ENCODE data around the gene GNAT2.

GNAT2 gene

DNA sequence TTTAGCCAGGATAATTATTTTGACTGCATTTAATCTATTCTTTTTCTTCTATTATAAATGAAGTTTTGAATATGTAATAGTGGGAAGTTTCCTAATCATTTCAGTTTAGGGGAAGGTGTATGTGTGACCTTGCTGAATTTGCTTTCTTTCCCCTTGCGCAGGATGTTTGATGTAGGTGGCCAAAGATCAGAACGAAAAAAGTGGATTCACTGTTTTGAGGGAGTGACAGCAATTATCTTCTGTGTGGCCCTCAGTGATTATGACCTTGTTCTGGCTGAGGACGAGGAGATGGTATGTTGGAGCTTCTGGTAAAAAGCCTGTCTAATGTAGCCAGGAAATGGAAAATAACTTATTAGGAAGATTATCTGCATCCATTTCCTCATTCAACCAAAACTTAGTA is 33.4 kb downstream of the GNAT2 start:
- H3K4me1 ChIP-seq (ENCODE audit: control insufficient read depth, insufficient read depth, low read length), result no peaks in the 10 kb centered on the region
- no peak overlapping the region for H3K4me3 ChIP-seq (ENCODE audit: low read depth, low read length)
- H3K9me3 ChIP-seq (ENCODE audit: control insufficient read depth, insufficient read depth, low read length), result no peaks in the 10 kb centered on the region
- H3K27me3 ChIP-seq (ENCODE audit: control insufficient read depth, insufficient read depth, low read length), result no peaks in the 10 kb centered on the region
- no peak overlapping the region for H3K9ac ChIP-seq (ENCODE audit: low read depth, low read length)
- no peaks in the 10 kb centered on the region for H3K36me3 ChIP-seq (ENCODE audit: control insufficient read depth, insufficient read depth, low read length)

GRCh38 chr1:109584766-109585165 is 34.6 kb downstream of the GNAT2 start:
- no peak overlapping the region for H3K4me3 ChIP-seq (ENCODE audit: low read depth, low read length)
- H3K9me3 ChIP-seq (ENCODE audit: control insufficient read depth, insufficient read depth, low read length), result no peaks in the 10 kb centered on the region
- H3K9ac ChIP-seq (ENCODE audit: low read depth, low read length), result no peak overlapping the region
- no peaks in the 10 kb centered on the region for H3K27me3 ChIP-seq (ENCODE audit: control insufficient read depth, insufficient read depth, low read length)
- H3K36me3 ChIP-seq (ENCODE audit: control insufficient read depth, insufficient read depth, low read length), result no peaks in the 10 kb centered on the region
- no peaks in the 10 kb centered on the region for H3K4me1 ChIP-seq (ENCODE audit: control insufficient read depth, insufficient read depth, low read length)

DNA sequence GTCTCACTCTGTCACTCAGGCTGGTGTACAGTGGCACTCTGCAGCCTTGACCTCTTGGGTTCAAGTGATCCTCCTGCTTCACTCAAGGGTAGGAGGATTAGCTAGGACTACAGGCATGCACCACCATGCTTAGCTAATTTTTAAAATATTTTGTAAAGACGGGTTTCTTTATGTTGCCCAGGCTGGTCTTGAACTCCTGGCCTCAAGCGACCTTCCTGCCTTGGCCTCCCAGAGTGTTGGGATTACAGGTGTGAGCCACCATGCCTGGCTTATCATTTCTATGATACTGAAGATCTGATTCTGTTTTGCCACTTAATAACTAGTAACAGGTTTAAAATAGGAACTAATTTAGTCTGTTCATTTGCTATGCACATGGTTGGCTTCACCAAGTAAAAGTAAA is 37.4 kb downstream of the GNAT2 start:
- H3K9me3 ChIP-seq (ENCODE audit: control insufficient read depth, insufficient read depth, low read length), result no peaks in the 10 kb centered on the region
- H3K27me3 ChIP-seq (ENCODE audit: control insufficient read depth, insufficient read depth, low read length), result no peaks in the 10 kb centered on the region
- H3K4me1 ChIP-seq (ENCODE audit: control insufficient read depth, insufficient read depth, low read length), result no peaks in the 10 kb centered on the region
- no peak overlapping the region for H3K9ac ChIP-seq (ENCODE audit: low read depth, low read length)
- H3K36me3 ChIP-seq (ENCODE audit: control insufficient read depth, insufficient read depth, low read length), result peaks cover 5% of the 10 kb centered on the region
- H3K4me3 ChIP-seq (ENCODE audit: low read depth, low read length), result no peak overlapping the region

DNA sequence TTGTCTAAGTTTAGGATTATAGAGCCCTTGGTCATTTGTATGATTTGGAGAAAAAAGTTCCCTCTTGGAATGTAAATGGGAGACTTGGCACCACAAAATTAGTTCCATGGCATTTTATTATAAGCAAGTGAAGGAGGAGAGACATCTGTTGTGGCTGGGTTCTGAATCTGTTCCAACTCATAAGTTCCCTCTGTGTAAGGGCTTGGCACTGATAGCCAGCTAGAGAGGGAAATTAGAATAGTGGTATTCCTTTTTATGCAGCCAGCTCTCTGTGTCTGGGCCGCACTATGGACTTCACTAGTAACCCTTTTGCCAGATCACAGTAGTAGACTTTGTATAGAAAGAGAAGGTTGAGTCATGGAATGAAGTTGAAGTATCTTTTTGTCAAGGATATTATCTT is 39.9 kb downstream of the GNAT2 start:
- Histone ChIP-seq H3K9me3 (ENCODE audit: control insufficient read depth, insufficient read depth, low read length) (no peaks in the 10 kb centered on the region), H3K36me3 (ENCODE audit: control insufficient read depth, insufficient read depth, low read length) (peaks cover 5% of the 10 kb centered on the region), H3K4me1 (ENCODE audit: control insufficient read depth, insufficient read depth, low read length) (no peaks in the 10 kb centered on the region), H3K9ac (ENCODE audit: low read depth, low read length) (no peak overlapping the region), H3K27me3 (ENCODE audit: control insufficient read depth, insufficient read depth, low read length) (no peaks in the 10 kb centered on the region), H3K4me3 (ENCODE audit: low read depth, low read length) (no peak overlapping the region)

GRCh38 chr1:109578947-109579443 is 40.4 kb downstream of the GNAT2 start:
- H3K27me3 ChIP-seq (ENCODE audit: control insufficient read depth, insufficient read depth, low read length), result no peaks in the 10 kb centered on the region
- H3K36me3 ChIP-seq (ENCODE audit: control insufficient read depth, insufficient read depth, low read length), result peaks cover 5% of the 10 kb centered on the region
- no peaks in the 10 kb centered on the region for H3K4me1 ChIP-seq (ENCODE audit: control insufficient read depth, insufficient read depth, low read length)
- H3K9ac ChIP-seq (ENCODE audit: low read depth, low read length), result no peak overlapping the region
- no peaks in the 10 kb centered on the region for H3K9me3 ChIP-seq (ENCODE audit: control insufficient read depth, insufficient read depth, low read length)
- H3K4me3 ChIP-seq (ENCODE audit: low read depth, low read length), result no peak overlapping the region

- H3K4me3 ChIP-seq (ENCODE audit: low read depth, low read length), result no peak overlapping the region
- no peak overlapping the region for H3K9ac ChIP-seq (ENCODE audit: low read depth, low read length)
- no peaks in the 10 kb centered on the region for H3K9me3 ChIP-seq (ENCODE audit: control insufficient read depth, insufficient read depth, low read length)
- no peaks in the 10 kb centered on the region for H3K27me3 ChIP-seq (ENCODE audit: control insufficient read depth, insufficient read depth, low read length)
- no peaks in the 10 kb centered on the region for H3K36me3 ChIP-seq (ENCODE audit: control insufficient read depth, insufficient read depth, low read length)
- H3K4me1 ChIP-seq (ENCODE audit: control insufficient read depth, insufficient read depth, low read length), result peaks cover 7% of the 10 kb centered on the region
Measured at GRCh38 chr1:109573785-109574184, 45.6 kb downstream of the GNAT2 start.

- Histone ChIP-seq H3K9me3 (ENCODE audit: control insufficient read depth, insufficient read depth, low read length) (no peaks in the 10 kb centered on the region), H3K9ac (ENCODE audit: low read depth, low read length) (no peak overlapping the region), H3K27me3 (ENCODE audit: control insufficient read depth, insufficient read depth, low read length) (no peaks in the 10 kb centered on the region), H3K36me3 (ENCODE audit: control insufficient read depth, insufficient read depth, low read length) (no peaks in the 10 kb centered on the region), H3K4me1 (ENCODE audit: control insufficient read depth, insufficient read depth, low read length) (peaks cover 7% of the 10 kb centered on the region), H3K4me3 (ENCODE audit: low read depth, low read length) (no peak overlapping the region)
Measured at GRCh38 chr1:109570414-109570813, 49.0 kb downstream of the GNAT2 start.

GRCh38 chr1:109569323-109569722 is 50.1 kb downstream of the GNAT2 start:
- H3K4me3 ChIP-seq (ENCODE audit: low read depth, low read length), result no peak overlapping the region
- peaks cover 15% of the 10 kb centered on the region for H3K4me1 ChIP-seq (ENCODE audit: control insufficient read depth, insufficient read depth, low read length)
- H3K36me3 ChIP-seq (ENCODE audit: control insufficient read depth, insufficient read depth, low read length), result no peaks in the 10 kb centered on the region
- no peaks in the 10 kb centered on the region for H3K27me3 ChIP-seq (ENCODE audit: control insufficient read depth, insufficient read depth, low read length)
- H3K9me3 ChIP-seq (ENCODE audit: control insufficient read depth, insufficient read depth, low read length), result no peaks in the 10 kb centered on the region
- H3K9ac ChIP-seq (ENCODE audit: low read depth, low read length), result no peak overlapping the region

DNA sequence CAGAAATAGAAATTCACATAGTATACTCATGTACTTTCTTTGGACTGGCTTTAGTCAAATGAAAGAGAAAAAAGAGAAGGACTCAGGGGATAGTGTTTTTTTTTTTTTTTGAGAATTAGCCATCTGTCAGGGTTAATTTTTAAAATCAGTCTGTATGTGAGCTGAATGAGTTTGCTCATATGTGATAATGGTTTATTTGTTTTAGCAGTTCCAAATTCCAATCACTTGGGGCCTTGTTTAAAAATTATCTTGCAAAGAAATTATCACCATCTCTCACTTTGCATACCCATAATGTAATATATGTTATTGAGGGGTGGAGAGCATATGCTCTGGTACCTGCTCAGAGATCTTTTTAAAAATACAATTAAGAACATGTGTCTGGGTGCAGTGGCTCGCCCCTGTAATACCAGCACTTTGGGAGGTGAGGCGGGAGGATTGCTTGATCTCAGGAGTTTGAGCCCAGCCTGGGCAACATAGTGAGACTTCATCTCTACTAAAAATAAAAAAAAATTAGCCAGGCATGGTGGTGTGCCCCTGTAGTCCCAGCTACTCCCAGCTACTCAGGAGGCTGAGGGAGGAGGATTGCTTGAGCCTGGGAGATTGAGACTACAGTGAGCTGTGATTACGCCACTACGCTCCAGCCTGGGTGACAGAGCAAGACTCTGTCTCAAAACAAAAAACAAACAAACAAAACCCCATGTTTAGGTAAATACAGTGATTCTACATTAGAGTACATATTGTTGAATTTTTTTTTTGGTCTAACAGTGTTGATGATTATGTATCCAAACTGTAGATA is 51.3 kb downstream of the GNAT2 start:
- Histone ChIP-seq H3K9me3 (ENCODE audit: control insufficient read depth, insufficient read depth, low read length) (no peaks in the 10 kb centered on the region), H3K4me1 (ENCODE audit: control insufficient read depth, insufficient read depth, low read length) (peaks cover 24% of the 10 kb centered on the region), H3K9ac (ENCODE audit: low read depth, low read length) (no peak overlapping the region), H3K27me3 (ENCODE audit: control insufficient read depth, insufficient read depth, low read length) (no peaks in the 10 kb centered on the region), H3K36me3 (ENCODE audit: control insufficient read depth, insufficient read depth, low read length) (no peaks in the 10 kb centered on the region), H3K4me3 (ENCODE audit: low read depth, low read length) (no peak overlapping the region)

DNA sequence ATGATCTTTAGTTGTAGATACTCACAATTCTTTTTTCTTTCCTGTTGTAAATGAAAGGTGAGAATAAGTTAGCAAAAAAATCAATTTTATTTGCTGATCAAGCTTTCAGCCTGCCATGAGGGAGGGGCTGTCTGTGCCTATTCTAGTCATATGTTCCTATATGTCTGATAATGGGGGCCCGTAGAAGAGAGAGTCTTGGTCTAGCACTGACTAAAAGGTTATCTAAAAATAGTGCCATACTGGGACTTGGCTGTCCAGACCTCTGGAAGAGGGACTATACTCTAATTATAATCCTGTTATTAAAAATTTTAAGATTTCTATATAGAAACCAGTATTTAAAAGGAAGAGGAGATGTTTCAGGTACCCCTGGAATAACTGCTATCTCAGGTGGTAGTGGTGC is 52.4 kb downstream of the GNAT2 start:
- no peaks in the 10 kb centered on the region for H3K9me3 ChIP-seq (ENCODE audit: control insufficient read depth, insufficient read depth, low read length)
- H3K4me1 ChIP-seq (ENCODE audit: control insufficient read depth, insufficient read depth, low read length), result peaks cover 30% of the 10 kb centered on the region
- H3K27me3 ChIP-seq (ENCODE audit: control insufficient read depth, insufficient read depth, low read length), result no peaks in the 10 kb centered on the region
- no peaks in the 10 kb centered on the region for H3K36me3 ChIP-seq (ENCODE audit: control insufficient read depth, insufficient read depth, low read length)
- no peak overlapping the region for H3K9ac ChIP-seq (ENCODE audit: low read depth, low read length)
- no peak overlapping the region for H3K4me3 ChIP-seq (ENCODE audit: low read depth, low read length)

DNA sequence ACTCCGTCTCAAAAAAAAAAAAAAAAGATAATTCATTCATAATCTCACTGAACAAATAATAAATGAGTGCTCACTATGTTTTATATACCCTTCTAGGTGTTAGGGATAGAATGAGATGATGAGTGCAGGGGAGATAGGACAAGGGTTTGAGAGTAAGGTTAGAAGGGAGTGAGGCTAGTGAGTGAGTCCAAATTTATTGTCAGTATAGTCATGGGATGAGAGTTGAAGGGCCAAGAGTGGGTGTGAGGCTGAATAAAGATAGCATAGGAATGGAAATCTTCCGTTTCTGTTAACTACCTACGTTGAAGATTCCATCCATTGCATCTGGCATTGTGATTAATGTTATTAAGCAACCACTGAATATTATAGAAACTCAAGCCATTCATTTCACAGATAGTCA is 54.2 kb downstream of the GNAT2 start:
- Histone ChIP-seq H3K4me3 (ENCODE audit: low read depth, low read length) (no peak overlapping the region), H3K4me1 (ENCODE audit: control insufficient read depth, insufficient read depth, low read length) (peaks cover 27% of the 10 kb centered on the region), H3K9me3 (ENCODE audit: control insufficient read depth, insufficient read depth, low read length) (no peaks in the 10 kb centered on the region), H3K27me3 (ENCODE audit: control insufficient read depth, insufficient read depth, low read length) (no peaks in the 10 kb centered on the region), H3K9ac (ENCODE audit: low read depth, low read length) (no peak overlapping the region), H3K36me3 (ENCODE audit: control insufficient read depth, insufficient read depth, low read length) (no peaks in the 10 kb centered on the region)

- no peaks in the 10 kb centered on the region for H3K9me3 ChIP-seq (ENCODE audit: control insufficient read depth, insufficient read depth, low read length)
- no peak overlapping the region for H3K9ac ChIP-seq (ENCODE audit: low read depth, low read length)
- no peaks in the 10 kb centered on the region for H3K27me3 ChIP-seq (ENCODE audit: control insufficient read depth, insufficient read depth, low read length)
- H3K4me1 ChIP-seq (ENCODE audit: control insufficient read depth, insufficient read depth, low read length), result peaks cover 25% of the 10 kb centered on the region
- no peaks in the 10 kb centered on the region for H3K36me3 ChIP-seq (ENCODE audit: control insufficient read depth, insufficient read depth, low read length)
- H3K4me3 ChIP-seq (ENCODE audit: low read depth, low read length), result peak overlapping the region; percentile 26
Measured at GRCh38 chr1:109564194-109564878, 55.1 kb downstream of the GNAT2 start.
